NCI-H526 treated with DMSO at 0.1 percent for 48 hours (cell line): Measurements from ENCODE around the gene FLG.
"Not testable (repeated sequence)": the region's sequence is repeated elsewhere in the genome, so short reads cannot be mapped to it uniquely, and the experiment has no call there.

Experiments
- DNase-seq: peaks from one replicate; lab custom pipeline; 2025; lab: John Stamatoyannopoulos, UW

FLG gene

GRCh38 chr1:152256394-152256793, 68.6 kb downstream of the FLG start:
- DNase-seq, result not testable (repeated sequence)
